ENCODE results near the gene DPEP2. TPM values are rescaled to one million over a fixed set of nuclear protein-coding genes. Genes with fewer than 3 reads are reported as not detected.

The DPEP2 gene
- total RNA-seq, 1 donor from 2014 or later = 16.4 TPM

Other genes starting within 250 kb of the DPEP2 start
- 19.2 TPM for gene RANBP10, start 192.9 kb downstream of the DPEP2 start, total RNA-seq
- gene TSNAXIP1, start 192.6 kb downstream of the DPEP2 start, total RNA-seq = 0.55 TPM
- gene THAP11, start 157.2 kb downstream of the DPEP2 start, total RNA-seq = 25.1 TPM
- 55.0 TPM for gene NUTF2, start 152.6 kb downstream of the DPEP2 start, total RNA-seq
- gene CENPT, start 151.8 kb downstream of the DPEP2 start, total RNA-seq = 30.0 TPM
- 48.8 TPM for gene EDC4, start 126.4 kb downstream of the DPEP2 start, total RNA-seq
- gene NRN1L, start 114.6 kb downstream of the DPEP2 start, total RNA-seq = 0.69 TPM
- gene PSKH1, start 106.2 kb downstream of the DPEP2 start, total RNA-seq = 29.7 TPM
- 0.96 TPM for gene CTRL, start 67.6 kb downstream of the DPEP2 start, total RNA-seq
- 71.6 TPM for gene PSMB10, start 62.6 kb downstream of the DPEP2 start, total RNA-seq
- 40.2 TPM for gene LCAT, start 55.4 kb downstream of the DPEP2 start, total RNA-seq
- 102 TPM for gene SLC12A4, start 30.8 kb downstream of the DPEP2 start, total RNA-seq
- not detected for gene DPEP3, start 19.0 kb downstream of the DPEP2 start, total RNA-seq
- not detected for gene DPEP2NB, start 16.4 kb upstream of the DPEP2 start, total RNA-seq
- gene DDX28, start 23.7 kb upstream of the DPEP2 start, total RNA-seq = 9.9 TPM
- 11.2 TPM for gene DUS2, start 23.8 kb upstream of the DPEP2 start, total RNA-seq
- 74.5 TPM for gene NFATC3, start 85.9 kb upstream of the DPEP2 start, total RNA-seq
- gene ESRP2, start 236.6 kb upstream of the DPEP2 start, total RNA-seq = 61.0 TPM
- gene PLA2G15, start 245.9 kb upstream of the DPEP2 start, total RNA-seq = 30.4 TPM